Epithelial cell of prostate (primary cell): ENCODE data around the gene CD59.
A peak's percentile ranks its signal among the peaks of the same experiment; 100 is the strongest.
"Not testable (repeated sequence)": the region's sequence is repeated elsewhere in the genome, so short reads cannot be mapped to it uniquely, and the experiment has no call there.

ENCODE experiments used
- DNase-seq: peaks from one replicate; pipeline ENCODE4 v3.0.0-alpha.2; 2011; ENCODE audit warnings: low read depth, low spot score
- H3K27ac ChIP-seq: fragments of 450-650 bp; 2 replicates; pipeline ENCODE4 v1.5.1; 2017; ENCODE audit warnings: mild to moderate bottlenecking

CD59 gene

GRCh38 chr11:33719587-33719986, 16.6 kb downstream of the CD59 start:
- H3K27ac ChIP-seq, result peak overlapping the region; percentile 81

GRCh38 chr11:33718440-33718839, 17.8 kb downstream of the CD59 start:
- peak overlapping the region; percentile 81 for H3K27ac ChIP-seq
- DNase-seq, result no peak

More at GRCh38 chr11:33719587-33719986, 16.6 kb downstream of the CD59 start:
- no peak for DNase-seq

- H3K27ac ChIP-seq, result peak overlapping the region; percentile 81
- no peak for DNase-seq
These were observed 20.0 kb downstream of the CD59 start for GRCh38 chr11:33716243-33716642.

GRCh38 chr11:33713856-33714398, 22.3 kb downstream of the CD59 start:
- no peak for DNase-seq

GRCh38 chr11:33713151-33713855, 22.9 kb downstream of the CD59 start:
- H3K27ac ChIP-seq, result peak overlapping the region; percentile 81
- DNase-seq, result no peak

More at GRCh38 chr11:33713856-33714398, 22.3 kb downstream of the CD59 start:
- peak overlapping the region; percentile 81 for H3K27ac ChIP-seq

GRCh38 chr11:33712436-33712835, 23.8 kb downstream of the CD59 start:
- DNase-seq, result no peak
- H3K27ac ChIP-seq, result peak overlapping the region; percentile 81

- no peak for DNase-seq
- peak overlapping the region; percentile 100 for H3K27ac ChIP-seq
These were observed 26.8 kb downstream of the CD59 start for GRCh38 chr11:33709466-33709865.

- H3K27ac ChIP-seq, result peak overlapping the region; percentile 100
These were observed 27.2 kb downstream of the CD59 start for GRCh38 chr11:33708985-33709384.

GRCh38 chr11:33707831-33708230, 28.4 kb downstream of the CD59 start:
- not testable (repeated sequence) for DNase-seq
- H3K27ac ChIP-seq, result peak overlapping the region; percentile 100

More at GRCh38 chr11:33708985-33709384, 27.2 kb downstream of the CD59 start:
- DNase-seq, result no peak

GRCh38 chr11:33706966-33707365, 29.3 kb downstream of the CD59 start:
- H3K27ac ChIP-seq, result peak overlapping the region; percentile 100
- no peak for DNase-seq

GRCh38 chr11:33706546-33706945, 29.7 kb downstream of the CD59 start:
- H3K27ac ChIP-seq, result peak overlapping the region; percentile 100
- no peak for DNase-seq

GRCh38 chr11:33704240-33705002, 31.8 kb downstream of the CD59 start:
- no peak for DNase-seq
- peak overlapping the region; percentile 100 for H3K27ac ChIP-seq

GRCh38 chr11:33703788-33704187, 32.4 kb downstream of the CD59 start:
- H3K27ac ChIP-seq, result peak overlapping the region; percentile 100
- DNase-seq, result no peak

GRCh38 chr11:33703234-33703633, 33.0 kb downstream of the CD59 start:
- peak overlapping the region; percentile 100 for H3K27ac ChIP-seq
- DNase-seq, result no peak

GRCh38 chr11:33701302-33702230, 34.7 kb downstream of the CD59 start:
- DNase-seq, result peak; percentile 78
- peak overlapping the region; percentile 100 for H3K27ac ChIP-seq

- peak within 1 kb of the TSS; percentile 100 for H3K27ac ChIP-seq
- DNase-seq, result no peak
These were observed 35.5 kb downstream of the CD59 start, which contains the start of gene C11orf91 for GRCh38 chr11:33700502-33701271. TSS of gene C11orf91 (minus strand) at chr11:33700826. CDS start at chr11:33700740, 86 bp downstream.

- no peak for DNase-seq
- H3K27ac ChIP-seq, result peak overlapping the region; percentile 100
These were observed 36.1 kb downstream of the CD59 start for GRCh38 chr11:33700063-33700501.

GRCh38 chr11:33699515-33700062, 36.6 kb downstream of the CD59 start:
- peak overlapping the region; percentile 100 for H3K27ac ChIP-seq
- DNase-seq, result no peak

- no peak for DNase-seq
- H3K27ac ChIP-seq, result peak overlapping the region; percentile 100
These were observed 37.3 kb downstream of the CD59 start for GRCh38 chr11:33698921-33699320.
